ENCODE measurements around the gene SBK3.

GRCh38 chr19:55502197-55502952 is 43.0 kb downstream of the SBK3 start:
- TF ChIP-seq JUND (IDR thresholded peaks at IDR 0.05) (no peak), CTCF (IDR thresholded peaks at IDR 0.05 in 2 of 3, conservative IDR thresholded peaks at IDR 0.05 in 1 of 3; ENCODE audit: borderline replicate concordance in 1 of 3, insufficient read depth in 1 of 3, low read depth in 2 of 3, low read length in 2 of 3) (no peak), POLR2A (IDR thresholded peaks at IDR 0.05; ENCODE audit: borderline replicate concordance, extremely low read depth, insufficient read depth, insufficient read length) (no peak), CBX3 (IDR thresholded peaks at IDR 0.05; ENCODE audit: low read depth) (no peak), RAD21 (IDR thresholded peaks at IDR 0.05; ENCODE audit: low read depth) (no peak), EZH2phosphoT487 (IDR thresholded peaks at IDR 0.05; ENCODE audit: borderline replicate concordance) (no peak)

Data from HCT116 (cell line).